GM18951 (cell line): ENCODE results near the gene DENND6B.

Experiments
- POLR2A ChIP-seq: IDR thresholded peaks from 4 replicates; pipeline ENCODE4 v1.6.1; 2011; ENCODE audit warnings: mild to moderate bottlenecking; ENCODE audit not compliant: insufficient read length, insufficient read depth; ENCODE audit errors: extremely low read depth
- in situ Hi-C: fragments of 300-500 bp; cut with MboI; formaldehyde crosslinking; loops from one replicate; pipeline ENCODE4 v1.12.0; 2022; ENCODE audit warnings: low sequenced_read_pairs, mixed read lengths, inconsistent platforms; ENCODE audit not compliant: unreplicated experiment

DENND6B gene

GRCh38 chr22:50289942-50290630, 36.7 kb downstream of the DENND6B start:
- in situ Hi-C loops = no loop called here
- no peak for TF ChIP-seq POLR2A

DNA sequence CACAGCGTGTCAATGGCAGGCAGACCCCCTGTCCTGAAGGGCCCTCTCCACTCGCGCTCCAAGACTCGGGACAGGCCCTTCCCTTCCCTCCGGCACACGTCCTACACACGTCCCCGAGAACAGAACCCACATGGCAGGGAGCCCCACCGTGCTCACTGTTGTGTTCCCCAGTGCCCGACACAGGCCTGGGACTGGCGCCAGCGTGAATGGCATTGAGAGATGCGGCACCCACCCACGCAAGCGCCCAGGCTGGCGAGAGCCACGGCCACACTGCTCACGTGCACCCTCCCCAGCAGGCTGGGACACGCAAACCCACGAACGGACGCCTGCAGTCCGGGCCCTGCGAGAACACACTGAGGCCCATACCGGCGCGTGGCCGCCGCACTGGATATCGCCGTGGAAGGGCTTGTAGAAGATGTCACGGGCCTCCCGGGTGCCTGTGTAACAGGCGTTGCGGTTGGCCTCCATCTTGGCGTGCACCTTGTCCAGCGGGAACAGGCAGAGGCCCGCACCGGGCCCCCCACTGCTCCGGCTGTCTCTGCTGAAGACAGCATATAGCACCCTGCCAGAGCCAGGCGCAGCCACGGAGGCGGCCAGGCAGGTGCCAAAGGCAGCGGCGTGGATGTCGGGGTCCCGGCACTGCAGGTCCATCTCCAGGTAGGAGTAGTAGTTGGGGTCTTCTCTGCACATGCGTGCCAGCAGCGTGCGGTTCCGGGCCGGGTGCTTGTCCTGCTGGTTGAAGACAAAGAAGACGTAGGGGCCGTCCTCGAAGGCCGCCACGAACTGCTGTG, 37.5 kb downstream of the DENND6B start:
- TF ChIP-seq POLR2A = no peak
- in situ Hi-C loops = no loop called here

GRCh38 chr22:50287731-50288130, 39.1 kb downstream of the DENND6B start:
- TF ChIP-seq POLR2A = no peak
- in situ Hi-C loops = no loop called here

- TF ChIP-seq POLR2A = no peak
- in situ Hi-C loops = no loop called here
These were observed 40.0 kb downstream of the DENND6B start for GRCh38 chr22:50286701-50287318.

GRCh38 chr22:50286275-50286674, 40.5 kb downstream of the DENND6B start:
- in situ Hi-C loops = no loop called here
- no peak for TF ChIP-seq POLR2A

DNA sequence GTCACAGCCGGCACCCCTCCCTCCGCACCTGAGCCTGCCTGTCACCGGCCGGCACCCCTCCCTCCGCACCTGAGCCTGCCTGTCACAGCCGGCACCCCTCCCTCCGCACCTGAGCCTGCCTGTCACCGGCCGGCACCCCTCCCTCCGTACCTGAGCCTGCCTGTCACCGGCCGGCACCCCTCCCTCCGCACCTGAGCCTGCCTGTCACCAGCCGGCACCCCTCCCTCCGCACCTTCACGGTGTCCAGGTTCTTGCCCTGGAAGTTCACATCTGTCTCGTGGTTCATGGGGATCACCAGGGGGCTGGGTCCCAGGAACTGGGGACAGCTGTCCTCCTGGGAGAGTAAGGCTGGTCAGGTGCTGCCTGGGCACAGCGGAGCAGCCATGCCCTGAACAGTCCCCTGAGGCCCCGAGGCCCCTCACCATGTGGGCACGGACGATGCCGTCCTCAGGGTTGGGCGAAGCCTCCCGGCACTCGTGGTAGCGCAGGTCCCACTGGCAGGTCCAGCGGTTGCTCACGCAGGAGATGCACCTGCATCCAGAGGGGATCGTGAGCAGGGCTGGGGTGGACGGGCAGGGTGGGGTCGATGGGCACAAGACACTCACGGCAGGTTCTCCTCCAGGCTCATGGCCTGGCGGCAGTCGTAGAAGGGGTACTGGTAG, 41.1 kb downstream of the DENND6B start:
- no peak for TF ChIP-seq POLR2A
- in situ Hi-C loops = no loop called here

- in situ Hi-C loops = no loop called here
- TF ChIP-seq POLR2A = no peak
These were observed 42.3 kb downstream of the DENND6B start for GRCh38 chr22:50284479-50284878.

- no peak for TF ChIP-seq POLR2A
- in situ Hi-C loops = no loop called here
These were observed 43.0 kb downstream of the DENND6B start for GRCh38 chr22:50283821-50284220.

GRCh38 chr22:50282361-50283155, 44.3 kb downstream of the DENND6B start:
- in situ Hi-C loops = no loop called here
- no peak for TF ChIP-seq POLR2A

- TF ChIP-seq POLR2A = no peak
- in situ Hi-C loops = no loop called here
These were observed 44.9 kb downstream of the DENND6B start for GRCh38 chr22:50281957-50282356.

- no peak for TF ChIP-seq POLR2A
- in situ Hi-C loops = no loop called here
These were observed 45.4 kb downstream of the DENND6B start for GRCh38 chr22:50281384-50281760.

- in situ Hi-C loops = no loop called here
- no peak for TF ChIP-seq POLR2A
These were observed 46.0 kb downstream of the DENND6B start for GRCh38 chr22:50280708-50281383.

DNA sequence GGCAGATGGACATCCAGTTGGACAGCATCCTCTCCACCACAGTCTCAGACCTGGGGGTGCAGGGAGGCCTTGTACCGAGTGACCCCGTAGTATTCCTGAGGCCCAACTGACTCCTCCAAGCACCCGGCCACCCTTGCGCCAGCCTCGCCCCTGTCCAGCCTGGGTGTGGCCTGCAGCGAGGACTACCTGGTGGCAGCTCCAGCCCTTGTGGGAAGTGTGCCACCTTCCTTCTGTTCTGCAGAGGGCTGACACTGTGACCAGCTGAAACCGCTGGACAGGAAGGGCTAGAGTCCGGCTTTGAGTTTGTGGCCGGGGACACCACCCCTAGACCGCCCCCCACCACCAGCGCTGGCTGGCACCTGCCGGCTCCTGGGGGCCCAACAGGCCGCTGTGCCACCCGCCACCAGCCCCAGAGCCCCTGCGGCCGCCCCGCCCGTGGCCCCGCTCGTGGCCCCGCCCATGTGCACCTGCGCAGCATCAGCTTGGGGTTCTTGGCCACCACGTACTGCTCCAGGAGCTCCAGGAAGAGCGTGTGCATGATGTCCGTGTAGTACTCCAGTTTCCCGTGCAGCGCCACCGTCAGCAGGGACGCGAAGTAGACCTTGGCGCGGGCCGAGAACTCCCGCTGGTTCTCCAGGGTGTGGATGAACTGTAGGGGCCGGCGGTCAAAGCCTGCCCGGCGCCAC, 46.6 kb downstream of the DENND6B start:
- in situ Hi-C loops = no loop called here
- TF ChIP-seq POLR2A = peak; percentile 15
